HG03460 (cell line): ENCODE data around the gene SFXN5.
"Not testable (repeated sequence)": the region's sequence is repeated elsewhere in the genome, so short reads cannot be mapped to it uniquely, and the experiment has no call there.

ENCODE experiments used
- ATAC-seq: cut with Tn5 transposase; IDR thresholded peaks from one replicate; pipeline ENCODE4 v1.9.1; 2021; ENCODE audit not compliant: unreplicated experiment

The SFXN5 gene

DNA sequence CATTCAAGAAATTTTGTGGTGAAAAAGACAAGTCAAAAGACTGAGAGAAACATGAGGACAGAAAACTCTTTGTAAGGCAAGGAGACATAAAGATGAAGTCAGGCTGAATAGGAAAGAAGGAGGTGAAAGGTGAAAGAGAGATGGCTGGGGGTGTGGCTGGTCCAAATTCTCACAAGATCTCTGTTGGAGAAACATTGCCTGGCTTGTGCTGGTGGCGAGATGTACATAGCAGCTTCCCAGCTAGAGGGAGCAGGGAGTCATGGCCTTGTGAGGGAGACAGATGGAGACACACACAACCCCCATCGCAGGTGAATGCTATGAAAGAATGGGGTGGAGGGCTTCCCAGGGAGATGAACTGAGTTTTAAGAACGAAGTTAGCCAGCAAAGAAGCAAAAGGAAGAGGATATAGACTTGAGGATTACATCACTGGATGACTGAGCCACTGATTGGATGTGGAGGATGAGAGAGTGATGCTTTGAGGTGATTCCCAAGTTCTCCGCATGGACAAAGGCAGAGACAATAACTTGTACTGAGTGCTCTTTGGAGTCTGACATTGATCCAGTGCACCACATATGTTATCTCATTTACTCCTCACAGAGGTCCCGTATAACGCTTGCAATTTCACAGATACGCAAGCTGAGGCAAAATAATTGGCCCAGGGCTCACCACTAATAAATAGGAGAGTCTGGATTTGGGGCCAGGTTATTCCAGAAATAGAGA lies 157.9 kb downstream of the SFXN5 start:
- no peak for ATAC-seq

DNA sequence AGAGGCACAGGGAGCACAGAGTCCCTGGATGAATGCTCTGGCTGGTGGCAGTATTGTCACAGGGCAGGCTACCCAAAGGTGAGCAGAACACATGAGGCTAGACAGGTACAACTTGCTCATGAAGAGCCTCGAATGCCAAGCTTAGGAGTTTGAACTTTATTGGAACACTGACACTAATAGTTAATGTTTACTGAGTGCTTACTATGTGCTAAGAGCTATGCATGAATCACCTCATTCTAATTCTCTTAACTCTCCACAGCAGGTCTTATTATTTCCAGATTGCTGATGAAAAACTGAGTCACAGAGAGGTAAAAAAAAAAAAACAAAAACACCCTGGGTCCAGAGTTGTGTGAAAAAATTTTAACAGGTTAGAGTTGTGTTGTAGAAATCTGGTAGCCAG lies 160.3 kb downstream of the SFXN5 start:
- no peak for ATAC-seq

DNA sequence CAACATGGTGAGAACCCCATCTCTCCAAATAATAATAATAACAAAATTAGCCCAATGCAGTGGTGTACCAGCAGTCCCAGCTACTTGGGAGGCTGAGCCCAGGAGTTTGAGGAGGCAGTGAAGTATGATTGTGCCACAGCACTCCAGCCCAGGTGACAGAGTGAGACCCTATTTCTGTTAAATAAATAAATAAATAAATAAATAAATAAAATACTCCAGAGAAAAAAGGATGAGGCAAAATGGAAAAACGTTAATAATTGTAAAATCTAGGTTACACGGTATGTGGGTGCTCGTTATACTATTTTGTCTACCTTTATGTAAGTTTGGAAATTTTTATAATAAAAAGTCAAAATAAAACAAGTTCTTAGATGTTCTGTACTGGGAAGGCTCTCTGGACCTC lies 162.8 kb downstream of the SFXN5 start:
- no peak for ATAC-seq

DNA sequence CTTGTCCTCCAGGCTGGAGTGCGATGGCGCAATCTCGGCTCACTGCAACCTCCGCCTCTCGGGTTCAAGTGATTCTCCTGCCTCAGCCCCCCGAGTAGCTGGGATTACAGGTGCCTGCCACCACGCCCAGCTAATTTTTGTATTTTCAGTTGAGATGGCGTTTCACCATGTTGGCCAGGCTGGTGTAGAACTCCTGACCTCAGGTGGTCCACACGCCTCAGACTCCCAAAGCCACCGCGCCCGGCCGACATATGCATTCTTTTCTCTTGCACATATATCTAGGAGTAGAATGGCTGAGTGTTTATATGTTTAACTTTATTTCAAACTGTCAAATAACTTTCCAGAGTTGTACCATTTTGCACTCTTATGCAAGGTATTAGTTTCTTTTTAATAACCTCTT lies 164.1 kb downstream of the SFXN5 start:
- ATAC-seq: not testable (repeated sequence)

DNA sequence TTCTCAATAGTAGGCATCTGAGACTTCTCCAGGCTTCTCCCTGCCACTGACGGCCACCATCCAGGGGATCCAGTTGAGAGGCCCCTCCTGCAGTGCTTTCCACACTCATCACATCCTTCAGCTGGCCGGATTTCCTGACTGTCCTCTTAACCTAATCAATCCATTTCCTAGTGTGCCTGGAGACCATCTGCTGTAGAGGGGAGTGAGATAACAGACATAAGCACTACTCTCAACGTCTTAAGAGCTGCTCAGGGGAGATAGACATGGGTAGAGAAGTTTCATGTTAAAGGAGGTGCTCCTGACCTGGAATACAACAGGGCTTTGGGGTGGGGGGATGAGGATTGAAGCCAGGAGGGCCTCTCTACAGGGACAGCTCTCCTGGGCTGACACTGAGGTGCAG lies 170.1 kb downstream of the SFXN5 start:
- no peak for ATAC-seq

DNA sequence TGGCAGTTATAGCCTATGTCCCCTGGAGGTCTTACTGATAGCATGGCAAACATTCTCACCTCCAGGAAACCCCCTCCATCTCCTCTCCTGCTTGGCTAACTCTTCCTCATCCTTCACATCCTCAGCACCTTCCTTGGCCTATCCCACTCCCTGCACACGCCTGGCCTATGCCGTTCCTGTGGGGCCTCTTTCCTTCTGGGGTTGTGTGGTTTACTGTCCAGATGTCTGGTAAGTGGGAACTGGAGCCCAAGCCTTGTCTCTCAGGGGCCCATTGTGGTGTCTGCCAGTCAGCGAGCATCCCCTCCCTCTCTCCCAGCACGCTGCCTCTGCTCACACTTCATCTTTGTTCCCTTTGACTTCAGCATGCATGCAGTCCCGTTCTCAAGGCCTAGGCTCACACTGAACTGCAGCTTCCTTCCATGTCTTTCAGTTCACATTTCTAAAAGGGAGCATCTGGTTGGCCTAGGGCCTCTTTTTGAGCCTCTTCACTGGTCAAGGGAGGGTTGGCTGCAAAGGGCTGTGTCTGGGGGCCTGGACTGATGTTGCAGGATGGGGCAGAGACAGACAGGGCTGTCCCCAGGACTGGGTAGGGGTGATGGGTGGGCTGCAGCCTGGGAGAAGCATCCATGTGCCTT lies 171.2 kb downstream of the SFXN5 start:
- ATAC-seq: no peak

DNA sequence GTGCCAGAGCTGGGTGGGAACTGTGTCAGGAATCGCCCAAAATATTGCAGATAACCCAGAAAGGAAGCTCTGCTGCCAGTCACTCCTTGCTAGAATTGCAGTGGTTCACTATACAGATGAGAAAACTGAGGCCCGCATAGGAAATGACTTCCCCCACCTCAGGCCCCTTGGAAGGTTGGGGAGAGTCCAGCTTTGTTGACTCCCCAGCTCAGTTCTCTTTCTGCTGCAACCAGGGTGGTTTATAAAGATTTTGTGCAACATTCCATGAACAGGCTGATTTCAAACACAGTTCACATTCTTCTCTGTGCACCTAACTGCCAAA lies 173.0 kb downstream of the SFXN5 start:
- ATAC-seq: no peak

DNA sequence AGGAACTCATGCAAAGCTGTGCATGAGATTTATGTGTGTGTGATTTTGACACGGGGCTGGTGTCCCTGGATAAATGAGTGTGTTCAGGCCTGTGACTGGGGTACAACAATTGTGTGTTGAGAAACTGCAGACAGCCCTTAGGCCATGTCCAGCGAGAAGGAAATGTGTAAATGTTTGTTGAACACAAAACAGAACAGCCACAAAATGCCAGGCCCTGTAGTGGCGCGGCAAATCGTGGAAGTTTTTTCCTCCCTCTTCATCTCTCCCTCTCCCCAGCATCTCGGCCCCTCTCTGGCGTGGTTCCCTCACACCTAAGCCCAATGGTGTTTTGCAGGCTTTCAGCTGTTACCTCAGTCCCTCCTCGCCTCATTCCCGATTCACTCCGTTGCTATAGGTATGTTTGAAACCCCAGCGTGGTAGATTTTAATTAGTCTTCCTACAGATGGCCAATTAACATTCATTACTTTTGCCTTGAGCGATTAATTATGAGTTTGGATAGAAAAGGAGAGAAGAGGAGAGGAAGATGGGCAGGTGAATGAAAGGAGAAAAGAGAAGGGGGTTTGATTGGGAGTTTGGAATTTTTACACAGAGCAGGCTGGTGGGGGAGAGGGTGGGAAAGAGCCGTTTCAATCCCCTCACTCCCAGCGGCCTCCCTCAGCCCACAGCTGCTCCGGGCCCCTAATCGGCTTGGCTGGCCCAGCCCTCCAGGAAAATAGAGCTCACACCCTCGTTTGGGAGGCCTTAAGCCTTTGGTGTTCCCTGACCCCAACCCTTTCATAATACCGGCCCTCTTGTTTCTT lies 173.5 kb downstream of the SFXN5 start:
- no peak for ATAC-seq

DNA sequence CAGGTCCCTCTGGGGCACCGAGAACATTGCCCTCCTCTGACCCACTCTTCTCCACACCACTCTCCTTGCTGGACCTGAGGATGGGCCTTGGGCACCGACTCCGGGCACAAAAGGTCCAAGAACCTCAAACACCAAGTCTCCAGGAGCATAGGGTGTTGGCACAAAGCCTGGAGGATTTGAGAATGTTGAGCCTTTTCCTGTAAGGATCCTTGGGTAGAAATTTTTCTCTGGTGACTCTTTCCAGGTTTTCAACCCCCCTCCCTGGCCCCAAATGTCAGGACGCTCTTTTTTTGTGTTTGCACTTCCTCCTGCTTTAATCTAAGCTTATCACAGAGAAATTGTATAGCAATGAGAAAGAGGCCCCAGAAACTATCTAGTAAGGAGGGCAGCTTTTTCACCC lies 175.1 kb downstream of the SFXN5 start:
- ATAC-seq: no peak

DNA sequence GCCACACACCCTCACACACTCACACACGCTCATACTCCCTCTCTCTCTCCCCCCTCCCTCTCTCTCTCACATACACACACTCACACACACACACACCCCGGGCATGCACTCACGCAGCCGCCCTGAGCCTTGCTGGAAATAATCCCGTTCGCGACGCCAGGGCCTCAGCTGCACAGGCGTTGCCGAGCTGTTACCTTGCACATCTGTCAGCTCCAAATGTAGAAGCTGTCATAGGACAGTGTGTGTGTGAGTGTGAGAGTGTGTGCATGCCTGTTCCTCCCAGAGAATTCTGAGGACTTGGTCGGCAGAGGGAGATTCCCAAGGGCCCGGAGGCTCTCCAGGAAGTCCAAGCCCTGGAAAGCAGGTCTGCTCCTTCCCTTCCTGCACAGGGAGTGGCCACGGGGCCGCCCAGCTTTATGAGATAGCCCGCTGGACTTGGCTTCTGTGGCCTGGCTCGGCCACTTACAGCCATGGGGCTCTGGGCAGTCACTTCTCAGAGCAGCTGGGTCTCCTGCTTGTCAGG lies 175.7 kb downstream of the SFXN5 start:
- no peak for ATAC-seq

DNA sequence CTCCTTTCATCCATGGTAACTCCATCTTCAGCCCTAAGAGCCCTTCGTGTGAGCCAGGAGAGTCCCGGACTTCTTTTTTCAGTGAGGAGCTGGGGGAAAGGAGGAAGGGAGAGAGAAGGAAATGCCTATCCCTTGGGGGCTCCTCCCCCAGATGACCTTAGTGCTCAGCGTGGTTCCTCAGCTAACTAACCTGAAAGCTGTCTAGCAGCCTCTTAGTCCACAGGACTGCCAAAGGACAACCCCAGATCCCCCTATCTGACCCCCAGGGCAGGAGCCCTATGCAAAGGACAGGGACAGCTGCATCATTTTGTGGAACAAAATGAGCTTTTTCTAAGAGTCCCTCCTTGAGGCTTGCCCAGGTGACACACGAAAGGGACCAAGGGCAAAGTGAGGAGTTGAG lies 176.4 kb downstream of the SFXN5 start:
- no peak for ATAC-seq

DNA sequence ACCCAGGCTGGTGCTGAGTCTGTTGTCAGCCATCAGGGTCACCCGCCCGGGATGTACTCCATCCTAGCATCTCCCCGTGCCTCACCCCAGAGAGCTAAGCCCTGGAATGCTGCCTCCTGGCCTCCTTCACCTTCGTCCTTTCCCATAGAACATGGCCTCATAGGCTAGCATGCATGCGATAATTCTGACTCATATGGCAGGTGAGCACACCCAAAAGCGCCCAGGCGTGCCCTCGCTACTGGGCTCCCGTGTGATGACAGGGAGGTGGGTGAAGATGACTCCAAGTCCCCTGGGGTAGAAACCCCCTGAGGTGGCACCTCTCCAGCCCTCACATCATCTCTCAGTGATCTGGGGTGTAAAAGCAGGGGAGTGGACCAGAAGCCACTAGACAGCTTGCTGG lies 177.0 kb downstream of the SFXN5 start:
- ATAC-seq: no peak

DNA sequence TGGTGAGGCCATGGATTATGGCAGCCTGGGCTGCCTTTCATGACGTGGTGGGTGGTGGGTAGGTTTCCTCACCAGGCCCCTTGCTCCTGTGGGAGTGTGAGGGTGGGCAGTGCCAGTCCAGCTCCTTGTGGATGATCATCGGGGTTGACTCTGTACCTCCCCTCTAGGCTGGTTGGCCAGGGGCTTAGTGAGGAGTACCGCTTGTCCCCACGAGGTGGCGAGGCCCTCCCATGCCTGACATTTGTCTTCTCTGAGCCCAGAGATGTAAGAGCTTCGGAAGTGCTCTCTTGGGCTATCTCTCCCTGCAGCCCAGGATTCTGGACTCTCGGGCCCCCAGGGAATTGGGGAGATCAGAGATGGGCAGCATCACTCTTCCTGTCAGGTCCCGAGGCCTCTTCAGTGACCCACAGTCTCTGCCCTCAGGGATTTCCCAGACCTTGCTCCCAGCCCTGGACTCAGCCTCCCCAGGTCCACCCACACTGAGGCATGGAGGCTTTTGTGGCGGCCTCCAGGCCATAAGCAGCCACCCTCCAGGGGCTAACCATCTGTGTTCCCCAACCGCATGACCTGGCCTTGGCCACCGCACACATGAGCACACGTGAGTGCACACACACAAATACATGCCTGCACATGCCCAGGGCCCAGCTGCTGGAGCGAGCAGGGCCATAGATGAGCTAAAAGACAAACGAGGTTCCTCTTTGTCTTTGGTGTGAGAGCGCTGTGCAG lies 177.8 kb downstream of the SFXN5 start:
- peak; percentile 61 for ATAC-seq

DNA sequence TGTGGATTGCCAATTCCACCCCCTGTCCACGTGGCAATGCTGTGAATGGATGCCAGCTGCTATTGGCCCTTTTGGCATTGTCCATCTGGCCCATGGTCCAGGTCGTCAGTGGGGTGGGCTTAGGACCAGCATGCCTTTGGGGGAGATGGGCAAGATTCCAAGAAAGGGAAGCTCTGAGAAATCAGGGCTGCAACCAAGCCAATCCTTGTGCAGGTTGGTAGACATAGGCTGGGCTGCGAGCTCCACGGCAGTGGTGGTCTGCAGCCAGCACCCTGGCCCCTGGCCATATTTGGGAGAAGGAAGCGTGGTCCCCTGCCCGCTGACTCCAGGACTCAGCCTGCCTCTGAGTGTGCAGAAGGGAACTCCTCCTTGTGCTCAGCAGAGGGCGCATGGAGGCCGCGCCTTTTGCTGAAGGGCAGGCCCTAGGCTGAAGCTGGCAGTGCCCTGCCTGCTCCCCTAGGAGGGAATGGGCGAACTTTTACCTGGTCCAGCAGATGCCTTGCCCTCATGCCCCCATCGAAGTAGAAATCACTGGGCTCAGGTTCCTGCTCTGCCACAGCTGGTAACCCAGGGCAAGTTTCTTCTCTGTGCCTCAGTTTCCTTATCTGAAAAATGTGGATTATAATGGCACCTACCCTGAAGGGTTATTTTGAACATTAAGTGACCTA lies 178.9 kb downstream of the SFXN5 start:
- ATAC-seq: peak; percentile 55
